Measurements from ENCODE around the gene CCDC187.
A peak's percentile ranks its signal among the peaks of the same experiment; 100 is the strongest.

The CCDC187 gene

DNA sequence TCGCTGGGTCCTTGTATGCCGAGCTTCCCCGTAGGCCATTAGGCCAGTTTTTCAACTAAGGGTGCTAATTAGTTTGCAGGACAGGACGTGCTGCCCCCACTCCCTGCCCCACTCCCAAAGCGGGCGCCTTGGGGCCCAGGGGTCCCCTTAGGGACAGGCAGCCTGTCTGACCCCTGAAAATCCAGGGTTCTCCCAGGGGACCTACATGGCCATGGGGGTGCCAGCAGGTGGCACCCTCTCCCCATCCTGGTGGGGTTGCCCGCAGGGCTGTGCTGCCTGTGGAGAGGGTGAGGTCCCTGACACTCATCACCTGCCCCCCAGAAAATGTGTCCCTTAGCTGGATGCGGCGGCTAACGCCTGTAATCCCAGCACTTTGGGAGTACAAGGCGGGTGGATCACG is 8.5 kb upstream of the CCDC187 start:
- H3K4me1 ChIP-seq (ENCODE audit: insufficient read depth, low read length): no peaks in the 10 kb centered on the region; the same call in 1 of the 2 replicates
- no peak overlapping the region for H3K4me3 ChIP-seq (ENCODE audit: low read depth in 1 of 2, low read length in 2 of 2)
- TF ChIP-seq EZH2 (IDR thresholded peaks at IDR 0.05; ENCODE audit: borderline replicate concordance, low read depth, low read length, severe bottlenecking) (no peak), CTCF (IDR thresholded peaks at IDR 0.05; ENCODE audit: borderline replicate concordance, extremely low read depth, low read length, poor library complexity, severe bottlenecking) (peak; percentile 69)
- H3K4me2 ChIP-seq (ENCODE audit: insufficient read depth, low read length): no peak overlapping the region
- no peaks in the 10 kb centered on the region for H3K36me3 ChIP-seq (ENCODE audit: insufficient read depth, low read length)
- H3K9me3 ChIP-seq (ENCODE audit: insufficient read depth, low read length, severe bottlenecking): peaks cover 11% of the 10 kb centered on the region
- no peak overlapping the region for H3K9ac ChIP-seq (ENCODE audit: low read depth, low read length)
- no peak overlapping the region for H3K27ac ChIP-seq (ENCODE audit: low read length)
- no peaks in the 10 kb centered on the region for H3K79me2 ChIP-seq (ENCODE audit: insufficient read depth, low read length)
- no peaks in the 10 kb centered on the region for H3K27me3 ChIP-seq (ENCODE audit: insufficient read depth, low read length, poor library complexity)
- DNase-seq (peak; percentile 45), ATAC-seq (ENCODE audit: insufficient read depth, low read depth) (peak; percentile 71)
- peaks cover 2% of the 10 kb centered on the region; the same call in 1 of the 2 replicates for H4K20me1 ChIP-seq (ENCODE audit: insufficient read depth, low read length)
- H2AFZ ChIP-seq (ENCODE audit: low read depth, low read length): no peak overlapping the region

DNA sequence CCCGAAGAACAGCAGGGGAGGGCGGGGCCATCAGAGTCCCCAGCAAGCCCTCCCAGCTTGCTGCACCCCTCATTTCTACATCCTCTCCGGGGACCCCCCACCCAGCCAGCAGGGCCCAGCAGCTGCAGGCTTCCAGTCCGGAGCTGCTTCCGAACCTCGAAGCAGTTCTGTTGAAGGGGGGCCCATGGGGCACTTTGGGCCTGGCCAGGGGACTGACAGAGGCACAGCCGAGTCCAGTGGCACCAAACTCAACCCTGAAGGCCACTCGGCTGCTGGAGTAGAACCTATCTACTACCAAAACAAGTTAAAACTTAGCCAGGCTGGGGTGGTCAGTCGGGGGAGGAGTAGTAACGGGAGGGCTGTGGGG is 8.1 kb upstream of the CCDC187 start:
- H3K27me3 ChIP-seq (ENCODE audit: insufficient read depth, low read length, poor library complexity): no peaks in the 10 kb centered on the region
- no peak for ATAC-seq (ENCODE audit: insufficient read depth, low read depth)
- H4K20me1 ChIP-seq (ENCODE audit: insufficient read depth, low read length): peaks cover 7% of the 10 kb centered on the region; the same call in 1 of the 2 replicates
- H3K4me1 ChIP-seq (ENCODE audit: insufficient read depth, low read length): no peaks in the 10 kb centered on the region; the same call in 1 of the 2 replicates
- no peaks in the 10 kb centered on the region for H3K79me2 ChIP-seq (ENCODE audit: insufficient read depth, low read length)
- H3K4me2 ChIP-seq (ENCODE audit: insufficient read depth, low read length): no peak overlapping the region
- DNase-seq: no peak
- no peak overlapping the region for H3K27ac ChIP-seq (ENCODE audit: low read length)
- H3K9ac ChIP-seq (ENCODE audit: low read depth, low read length): no peak overlapping the region
- H3K9me3 ChIP-seq (ENCODE audit: insufficient read depth, low read length, severe bottlenecking): peaks cover 11% of the 10 kb centered on the region
- H2AFZ ChIP-seq (ENCODE audit: low read depth, low read length): no peak overlapping the region
- TF ChIP-seq EZH2 (IDR thresholded peaks at IDR 0.05; ENCODE audit: borderline replicate concordance, low read depth, low read length, severe bottlenecking) (no peak), CTCF (IDR thresholded peaks at IDR 0.05; ENCODE audit: borderline replicate concordance, extremely low read depth, low read length, poor library complexity, severe bottlenecking) (no peak)
- H3K36me3 ChIP-seq (ENCODE audit: insufficient read depth, low read length): no peaks in the 10 kb centered on the region
- H3K4me3 ChIP-seq (ENCODE audit: low read depth in 1 of 2, low read length in 2 of 2): no peak overlapping the region

- DNase-seq: peak; percentile 11
- H2AFZ ChIP-seq (ENCODE audit: low read depth, low read length): no peak overlapping the region
- H3K4me3 ChIP-seq (ENCODE audit: low read depth in 1 of 2, low read length in 2 of 2): no peak overlapping the region
- no peak overlapping the region for H3K9ac ChIP-seq (ENCODE audit: low read depth, low read length)
- no peaks in the 10 kb centered on the region; the same call in 1 of the 2 replicates for H3K4me1 ChIP-seq (ENCODE audit: insufficient read depth, low read length)
- ATAC-seq (ENCODE audit: insufficient read depth, low read depth): 0 out of 3 replicates have a peak, but pooled peaks have one; percentile 39
- no peaks in the 10 kb centered on the region for H3K36me3 ChIP-seq (ENCODE audit: insufficient read depth, low read length)
- TF ChIP-seq CTCF (IDR thresholded peaks at IDR 0.05; ENCODE audit: borderline replicate concordance, extremely low read depth, low read length, poor library complexity, severe bottlenecking): no peak
- no peak for TF ChIP-seq EZH2 (IDR thresholded peaks at IDR 0.05; ENCODE audit: borderline replicate concordance, low read depth, low read length, severe bottlenecking)
- no peak overlapping the region for H3K4me2 ChIP-seq (ENCODE audit: insufficient read depth, low read length)
- no peak overlapping the region for H3K27ac ChIP-seq (ENCODE audit: low read length)
- no peaks in the 10 kb centered on the region for H3K79me2 ChIP-seq (ENCODE audit: insufficient read depth, low read length)
- no peaks in the 10 kb centered on the region for H3K27me3 ChIP-seq (ENCODE audit: insufficient read depth, low read length, poor library complexity)
- peaks cover 11% of the 10 kb centered on the region for H3K9me3 ChIP-seq (ENCODE audit: insufficient read depth, low read length, severe bottlenecking)
- peaks cover 8% of the 10 kb centered on the region; the same call in 1 of the 2 replicates for H4K20me1 ChIP-seq (ENCODE audit: insufficient read depth, low read length)
Observed at GRCh38 chr9:136311051-136312008, 7.4 kb upstream of the CCDC187 start.
